ENCODE data around the gene CDC42. TPM values are rescaled to one million over a fixed set of nuclear protein-coding genes. Genes with fewer than 3 reads are reported as not detected.

CDC42 gene
- polyA plus RNA-seq, 3 donors: 210 to 731 (median 606) TPM

- no peak overlapping the region for H3K4me3 ChIP-seq (replicated peaks in 1 of 3; ENCODE audit: low read depth in 2 of 3, low read length in 3 of 3)
- no peak overlapping the region for H3K9ac ChIP-seq (ENCODE audit: insufficient read depth, low read length, poor library complexity, severe bottlenecking)
- Mint-ChIP-seq H3K9me3 (peaks cover 0 to 2% (median 0%) of the 10 kb centered on the region in 7 donors), H3K27me3 (ENCODE audit: low read depth in 3 of 3) (peaks cover 0 to 2% (median 0%) of the 10 kb centered on the region in 3 donors), H3K27ac (peak overlapping the region in 1 of 7 donors; percentile 37), H3K4me1 (peaks cover 4% of the 10 kb centered on the region), H3K4me3 (no peak overlapping the region), H3K36me3 (peaks cover 42 to 64% of the 10 kb centered on the region in 2 donors)
- WGBS (ENCODE audit: insufficient coverage): 96% methylated on average over 5 of the region's 5 CpGs
- no peak overlapping the region for H2AFZ ChIP-seq (ENCODE audit: insufficient read depth, low read depth, low read length, poor library complexity, severe bottlenecking)
- peaks cover 4% of the 10 kb centered on the region for H3K79me2 ChIP-seq (ENCODE audit: insufficient read depth, low read length)
- intact Hi-C loops (cut with micrococcal nuclease): no loop called here
- H3K9me3 ChIP-seq (replicated peaks in 1 of 2; ENCODE audit: control insufficient read depth in 1 of 2, insufficient read depth in 1 of 2, low read length in 2 of 2): no peaks in the 10 kb centered on the region
- peaks cover 35 to 80% of the 10 kb centered on the region in 2 donors for H3K36me3 ChIP-seq (replicated peaks in 1 of 2; ENCODE audit: control insufficient read depth in 1 of 2, insufficient read depth in 2 of 2, low read length in 2 of 2)
- peak overlapping the region in 1 of 2 donors; percentile 14 for H3K27ac ChIP-seq (ENCODE audit: low read depth in 1 of 2, low read length in 2 of 2)
- H3K4me1 ChIP-seq (ENCODE audit: control insufficient read depth in 1 of 2, insufficient read depth in 2 of 2, low read length in 2 of 2): no peaks in the 10 kb centered on the region
- TF ChIP-seq, protein P1, sequence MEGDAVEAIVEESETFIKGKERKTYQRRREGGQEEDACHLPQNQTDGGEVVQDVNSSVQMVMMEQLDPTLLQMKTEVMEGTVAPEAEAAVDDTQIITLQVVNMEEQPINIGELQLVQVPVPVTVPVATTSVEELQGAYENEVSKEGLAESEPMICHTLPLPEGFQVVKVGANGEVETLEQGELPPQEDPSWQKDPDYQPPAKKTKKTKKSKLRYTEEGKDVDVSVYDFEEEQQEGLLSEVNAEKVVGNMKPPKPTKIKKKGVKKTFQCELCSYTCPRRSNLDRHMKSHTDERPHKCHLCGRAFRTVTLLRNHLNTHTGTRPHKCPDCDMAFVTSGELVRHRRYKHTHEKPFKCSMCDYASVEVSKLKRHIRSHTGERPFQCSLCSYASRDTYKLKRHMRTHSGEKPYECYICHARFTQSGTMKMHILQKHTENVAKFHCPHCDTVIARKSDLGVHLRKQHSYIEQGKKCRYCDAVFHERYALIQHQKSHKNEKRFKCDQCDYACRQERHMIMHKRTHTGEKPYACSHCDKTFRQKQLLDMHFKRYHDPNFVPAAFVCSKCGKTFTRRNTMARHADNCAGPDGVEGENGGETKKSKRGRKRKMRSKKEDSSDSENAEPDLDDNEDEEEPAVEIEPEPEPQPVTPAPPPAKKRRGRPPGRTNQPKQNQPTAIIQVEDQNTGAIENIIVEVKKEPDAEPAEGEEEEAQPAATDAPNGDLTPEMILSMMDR (IDR thresholded peaks at IDR 0.05): no peak
- H3K4me2 ChIP-seq (replicated peaks; ENCODE audit: extremely low read depth, low read length, poor library complexity, severe bottlenecking): no peak overlapping the region
- H3K27me3 ChIP-seq (ENCODE audit: control insufficient read depth in 2 of 2, insufficient read depth in 2 of 2, low read length in 2 of 2): no peaks in the 10 kb centered on the region
- peaks cover 100% of the 10 kb centered on the region for H4K20me1 ChIP-seq (ENCODE audit: insufficient read depth, low read length)
- DNase-seq: no peak
Measured at GRCh38 chr1:22117851-22118250, 65.3 kb downstream of the CDC42 start.

- no peaks in the 10 kb centered on the region for H3K27me3 ChIP-seq (ENCODE audit: control insufficient read depth in 2 of 2, insufficient read depth in 2 of 2, low read length in 2 of 2)
- H3K9ac ChIP-seq (ENCODE audit: insufficient read depth, low read length, poor library complexity, severe bottlenecking): no peak overlapping the region
- peaks cover 99% of the 10 kb centered on the region for H4K20me1 ChIP-seq (ENCODE audit: insufficient read depth, low read length)
- peaks cover 32 to 74% of the 10 kb centered on the region in 2 donors for H3K36me3 ChIP-seq (replicated peaks in 1 of 2; ENCODE audit: control insufficient read depth in 1 of 2, insufficient read depth in 2 of 2, low read length in 2 of 2)
- no peaks in the 10 kb centered on the region for H3K9me3 ChIP-seq (replicated peaks in 1 of 2; ENCODE audit: control insufficient read depth in 1 of 2, insufficient read depth in 1 of 2, low read length in 2 of 2)
- TF ChIP-seq, protein P1 (IDR thresholded peaks at IDR 0.05): no peak
- intact Hi-C loops (cut with micrococcal nuclease): no loop called here
- H3K4me1 ChIP-seq (ENCODE audit: control insufficient read depth in 1 of 2, insufficient read depth in 2 of 2, low read length in 2 of 2): no peaks in the 10 kb centered on the region
- WGBS (ENCODE audit: insufficient coverage): 80% methylated on average over 5 of the region's 8 CpGs
- H3K4me2 ChIP-seq (replicated peaks; ENCODE audit: extremely low read depth, low read length, poor library complexity, severe bottlenecking): no peak overlapping the region
- Mint-ChIP-seq H3K36me3 (peaks cover 36 to 59% of the 10 kb centered on the region in 2 donors), H3K27ac (peak overlapping the region in 1 of 7 donors; percentile 34), H3K4me3 (no peak overlapping the region), H3K9me3 (peaks cover 0 to 2% (median 0%) of the 10 kb centered on the region in 7 donors), H3K27me3 (ENCODE audit: low read depth in 3 of 3) (peaks cover 0 to 2% (median 0%) of the 10 kb centered on the region in 3 donors), H3K4me1 (peaks cover 4% of the 10 kb centered on the region)
- no peak overlapping the region for H3K4me3 ChIP-seq (replicated peaks in 1 of 3; ENCODE audit: low read depth in 2 of 3, low read length in 3 of 3)
- no peak overlapping the region for H2AFZ ChIP-seq (ENCODE audit: insufficient read depth, low read depth, low read length, poor library complexity, severe bottlenecking)
- H3K27ac ChIP-seq (ENCODE audit: low read depth in 1 of 2, low read length in 2 of 2): no peak overlapping the region
- H3K79me2 ChIP-seq (ENCODE audit: insufficient read depth, low read length): peaks cover 4% of the 10 kb centered on the region
- no peak for DNase-seq
Measured at GRCh38 chr1:22118291-22118992, 65.9 kb downstream of the CDC42 start.
